Panc1 (cell line): ENCODE data around the gene ROBO3. TPM values are rescaled to one million over a fixed set of nuclear protein-coding genes. Genes with fewer than 3 reads are reported as not detected.

Experiments
- ATAC-seq: fragments of 200-7000 bp; cut with Tn5 transposase; 2 replicates; pipeline ENCODE4 v1.9.1; 2020; ENCODE audit warnings: mild to moderate bottlenecking, moderate library complexity
- BruUV-seq: library from RNA; stranded (reverse); fragments of 400-500 nt; replicated peaks from 2 replicates; lab custom pipeline; 2021; lab: Mats Ljungman, UMichigan
- CTCF ChIA-PET: fragments of 300-600 bp; sonication (Branson Sonifier 250); formaldehyde crosslinking; loops from one replicate; lab custom pipeline; 2022; ENCODE audit warnings: antibody characterized with exemption; lab: Charles Lee
- POLR2A ChIA-PET: fragments of 300-600 bp; sonication (Branson Sonifier 250); formaldehyde crosslinking; loops from one replicate; lab custom pipeline; 2022; ENCODE audit warnings: antibody characterized with exemption; lab: Charles Lee
- DNase-seq: peaks from one replicate; pipeline ENCODE4 v3.0.0-alpha.2; 2010; ENCODE audit warnings: low read depth, low spot score
- H3K27ac ChIP-seq: 2 replicates; pipeline ENCODE4 v1.5.1; 2011; ENCODE audit warnings: mild to moderate bottlenecking, low read length, inconsistent platforms
- H3K27me3 ChIP-seq: fragments of 200-500 bp; sonication (Bioruptor generic); 2 replicates; pipeline ENCODE4 v1.6.0; 2014; ENCODE audit warnings: low read length, inconsistent platforms; ENCODE audit not compliant: control insufficient read depth, insufficient read depth
- H3K36me3 ChIP-seq: fragments of 200-500 bp; sonication (Bioruptor generic); 2 replicates; pipeline ENCODE4 v1.5.1; 2014; ENCODE audit warnings: inconsistent platforms, mild to moderate bottlenecking, low read length, moderate library complexity; ENCODE audit not compliant: control insufficient read depth, insufficient read depth
- H3K4me1 ChIP-seq: 2 replicates; pipeline ENCODE4 v1.5.1; 2011; ENCODE audit warnings: inconsistent platforms, mild to moderate bottlenecking, low read length, moderate library complexity; ENCODE audit not compliant: control insufficient read depth, insufficient read depth
- H3K4me3 ChIP-seq, 2 experiments: 2 replicates each; pipeline ENCODE4 v1.5.1; 2011 to 2012; ENCODE audit warnings: low read depth in 2 of 2, low read length in 2 of 2, mild to moderate bottlenecking in 2 of 2, inconsistent platforms in 1 of 2, moderate library complexity in 1 of 2
- H3K9me3 ChIP-seq: fragments of 200-500 bp; sonication (Bioruptor generic); 2 replicates; pipeline ENCODE4 v1.5.1; 2014; ENCODE audit warnings: low read depth, mild to moderate bottlenecking, inconsistent platforms, low read length, moderate library complexity; ENCODE audit not compliant: control insufficient read depth, insufficient read depth
- POLR2AphosphoS5 ChIP-seq: IDR thresholded peaks from 2 replicates; pipeline ENCODE4 v1.6.1; 2012; ENCODE audit warnings: mild to moderate bottlenecking, low read depth, low read length, moderate library complexity
- SIN3A ChIP-seq: IDR thresholded peaks from 2 replicates; pipeline ENCODE4 v1.6.1; 2012; ENCODE audit warnings: low read depth, mild to moderate bottlenecking, low read length, moderate library complexity, borderline replicate concordance; ENCODE audit not compliant: insufficient read depth
- TCF7L2 ChIP-seq: IDR thresholded peaks from 2 replicates; pipeline ENCODE4 v1.6.1; 2011; ENCODE audit warnings: mild to moderate bottlenecking, low read depth, low read length, inconsistent platforms
- in situ Hi-C: cut with HindIII; loops from 2 replicates; pipeline ENCODE4 v1.10.0; 2016; ENCODE audit warnings: low sequenced_read_pairs, low pct_unique_long_range_greater_than_20kb
- intact Hi-C: fragments of 100-400 bp; cut with micrococcal nuclease; formaldehyde crosslinking; loops from one replicate; pipeline ENCODE4 v1.10.0; 2022; ENCODE audit not compliant: unreplicated experiment
- total RNA-seq: library from RNA; stranded (reverse); gene quantifications from one replicate; pipeline ENCODE4 v1.2.1, GENCODE V29; 2021; ENCODE audit not compliant: unreplicated experiment
- TF ChIP-seq, protein P1 (sequence below): fragments of 450-650 bp; IDR thresholded peaks from 2 replicates; pipeline ENCODE4 v1.5.1; 2017; ENCODE audit warnings: mild to moderate bottlenecking
- TF ChIP-seq, protein P2 (sequence below), 2 experiments: IDR thresholded peaks; 2 replicates each; pipeline ENCODE4 v1.6.1; 2011 to 2012; ENCODE audit warnings: low read depth in 2 of 2, control low read depth in 1 of 2, low read length in 1 of 2, mild to moderate bottlenecking in 1 of 2, moderate library complexity in 1 of 2; ENCODE audit not compliant: insufficient read depth in 1 of 2

ROBO3 gene
- total RNA-seq, 1 experiment from 2014 or later: 12.0 TPM

DNA sequence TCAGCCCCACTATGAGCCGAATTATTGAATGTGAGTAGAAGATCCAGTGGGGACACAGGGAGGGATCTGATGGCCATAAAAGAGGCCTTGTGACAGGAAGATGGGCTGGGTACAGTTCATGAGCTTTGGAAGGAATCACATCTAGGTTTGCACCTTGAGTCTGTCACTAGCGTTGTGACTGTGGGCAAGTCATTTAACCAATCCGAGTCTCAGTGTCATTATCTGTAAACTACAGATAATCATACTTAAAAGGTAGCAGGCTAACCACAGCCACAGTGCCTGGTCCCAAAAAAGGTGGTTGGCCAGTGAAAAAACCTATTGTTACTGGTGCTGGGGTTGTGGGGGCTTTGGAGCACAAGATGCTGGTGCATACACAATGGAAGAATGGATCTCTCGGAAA lies 57.6 kb downstream of the ROBO3 start:
- in situ Hi-C loops: no loop called here
- Histone ChIP-seq H3K4me1 (no peaks in the 10 kb centered on the region), H3K9me3 (no peaks in the 10 kb centered on the region), H3K27ac (no peak overlapping the region), H3K36me3 (no peaks in the 10 kb centered on the region), H3K27me3 (no peaks in the 10 kb centered on the region; the same call in 1 of the 2 replicates), H3K4me3 (no peak overlapping the region)
- intact Hi-C loops: no loop called here
- CTCF ChIA-PET: no interaction called here
- ATAC-seq: no peak
- DNase-seq: no peak
- BruUV-seq: no TSS peak
- POLR2A ChIA-PET: no interaction called here
- TF ChIP-seq, protein P1, sequence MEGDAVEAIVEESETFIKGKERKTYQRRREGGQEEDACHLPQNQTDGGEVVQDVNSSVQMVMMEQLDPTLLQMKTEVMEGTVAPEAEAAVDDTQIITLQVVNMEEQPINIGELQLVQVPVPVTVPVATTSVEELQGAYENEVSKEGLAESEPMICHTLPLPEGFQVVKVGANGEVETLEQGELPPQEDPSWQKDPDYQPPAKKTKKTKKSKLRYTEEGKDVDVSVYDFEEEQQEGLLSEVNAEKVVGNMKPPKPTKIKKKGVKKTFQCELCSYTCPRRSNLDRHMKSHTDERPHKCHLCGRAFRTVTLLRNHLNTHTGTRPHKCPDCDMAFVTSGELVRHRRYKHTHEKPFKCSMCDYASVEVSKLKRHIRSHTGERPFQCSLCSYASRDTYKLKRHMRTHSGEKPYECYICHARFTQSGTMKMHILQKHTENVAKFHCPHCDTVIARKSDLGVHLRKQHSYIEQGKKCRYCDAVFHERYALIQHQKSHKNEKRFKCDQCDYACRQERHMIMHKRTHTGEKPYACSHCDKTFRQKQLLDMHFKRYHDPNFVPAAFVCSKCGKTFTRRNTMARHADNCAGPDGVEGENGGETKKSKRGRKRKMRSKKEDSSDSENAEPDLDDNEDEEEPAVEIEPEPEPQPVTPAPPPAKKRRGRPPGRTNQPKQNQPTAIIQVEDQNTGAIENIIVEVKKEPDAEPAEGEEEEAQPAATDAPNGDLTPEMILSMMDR: no peak
- no peak for TF ChIP-seq TCF7L2
- TF ChIP-seq POLR2AphosphoS5: no peak
- TF ChIP-seq, protein P2, sequence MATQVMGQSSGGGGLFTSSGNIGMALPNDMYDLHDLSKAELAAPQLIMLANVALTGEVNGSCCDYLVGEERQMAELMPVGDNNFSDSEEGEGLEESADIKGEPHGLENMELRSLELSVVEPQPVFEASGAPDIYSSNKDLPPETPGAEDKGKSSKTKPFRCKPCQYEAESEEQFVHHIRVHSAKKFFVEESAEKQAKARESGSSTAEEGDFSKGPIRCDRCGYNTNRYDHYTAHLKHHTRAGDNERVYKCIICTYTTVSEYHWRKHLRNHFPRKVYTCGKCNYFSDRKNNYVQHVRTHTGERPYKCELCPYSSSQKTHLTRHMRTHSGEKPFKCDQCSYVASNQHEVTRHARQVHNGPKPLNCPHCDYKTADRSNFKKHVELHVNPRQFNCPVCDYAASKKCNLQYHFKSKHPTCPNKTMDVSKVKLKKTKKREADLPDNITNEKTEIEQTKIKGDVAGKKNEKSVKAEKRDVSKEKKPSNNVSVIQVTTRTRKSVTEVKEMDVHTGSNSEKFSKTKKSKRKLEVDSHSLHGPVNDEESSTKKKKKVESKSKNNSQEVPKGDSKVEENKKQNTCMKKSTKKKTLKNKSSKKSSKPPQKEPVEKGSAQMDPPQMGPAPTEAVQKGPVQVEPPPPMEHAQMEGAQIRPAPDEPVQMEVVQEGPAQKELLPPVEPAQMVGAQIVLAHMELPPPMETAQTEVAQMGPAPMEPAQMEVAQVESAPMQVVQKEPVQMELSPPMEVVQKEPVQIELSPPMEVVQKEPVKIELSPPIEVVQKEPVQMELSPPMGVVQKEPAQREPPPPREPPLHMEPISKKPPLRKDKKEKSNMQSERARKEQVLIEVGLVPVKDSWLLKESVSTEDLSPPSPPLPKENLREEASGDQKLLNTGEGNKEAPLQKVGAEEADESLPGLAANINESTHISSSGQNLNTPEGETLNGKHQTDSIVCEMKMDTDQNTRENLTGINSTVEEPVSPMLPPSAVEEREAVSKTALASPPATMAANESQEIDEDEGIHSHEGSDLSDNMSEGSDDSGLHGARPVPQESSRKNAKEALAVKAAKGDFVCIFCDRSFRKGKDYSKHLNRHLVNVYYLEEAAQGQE (IDR thresholded peaks at IDR 0.05; ENCODE audit: insufficient read depth in 1 of 2, low read depth in 2 of 2, low read length in 1 of 2): no peak
- no peak for TF ChIP-seq SIN3A

DNA sequence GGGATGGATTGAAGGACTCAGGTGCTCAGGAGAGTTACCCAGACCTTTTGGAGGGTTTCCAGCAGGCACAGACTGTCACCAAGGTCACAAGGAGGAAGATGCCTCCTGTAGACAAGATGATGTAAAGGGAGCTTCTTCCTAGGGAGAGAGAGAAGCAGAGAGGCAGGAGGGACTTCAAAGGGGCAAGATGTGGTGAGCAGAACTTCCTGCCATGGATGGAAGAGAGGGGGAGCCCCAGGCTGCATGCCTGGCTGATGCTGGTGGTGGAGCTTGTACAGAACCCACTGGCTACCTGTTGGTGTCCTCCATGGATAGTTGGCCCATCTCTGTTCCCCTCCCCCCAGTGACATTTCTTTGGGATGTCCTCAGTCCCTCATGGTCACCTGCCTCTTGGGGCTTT lies 58.1 kb downstream of the ROBO3 start:
- in situ Hi-C loops (no loop called here), intact Hi-C loops (no loop called here)
- no peak overlapping the region for H3K4me3 ChIP-seq
- no TSS peak for BruUV-seq
- no peaks in the 10 kb centered on the region for H3K36me3 ChIP-seq
- no peak overlapping the region for H3K27ac ChIP-seq
- DNase-seq: no peak
- H3K4me1 ChIP-seq: no peaks in the 10 kb centered on the region
- POLR2A ChIA-PET: no interaction called here
- CTCF ChIA-PET: no interaction called here
- no peaks in the 10 kb centered on the region; the same call in 1 of the 2 replicates for H3K27me3 ChIP-seq
- H3K9me3 ChIP-seq: no peaks in the 10 kb centered on the region
- TF ChIP-seq, protein P1: no peak
- no peak for TF ChIP-seq POLR2AphosphoS5
- TF ChIP-seq, protein P2 (IDR thresholded peaks at IDR 0.05; ENCODE audit: insufficient read depth in 1 of 2, low read depth in 2 of 2, low read length in 1 of 2): no peak
- TF ChIP-seq TCF7L2: no peak
- no peak for TF ChIP-seq SIN3A
- ATAC-seq: no peak
